GM12865 (cell line): ENCODE data around the gene EPGN.

Source experiments
- DNase-seq: peaks from one replicate; pipeline ENCODE4 v3.0.0; 2010; ENCODE audit warnings: low read depth
- H3K4me3 ChIP-seq: 2 replicates; pipeline ENCODE4 v1.5.1; 2011; ENCODE audit warnings: mild to moderate bottlenecking, low read depth, low read length, control low read depth
- TF ChIP-seq, protein P1 (sequence below): IDR thresholded peaks from 2 replicates; pipeline ENCODE4 v1.5.1; 2011; ENCODE audit warnings: low read length, control low read depth, low read depth, inconsistent platforms; ENCODE audit not compliant: insufficient read depth; ENCODE audit errors: missing control alignments

Gene EPGN

DNA sequence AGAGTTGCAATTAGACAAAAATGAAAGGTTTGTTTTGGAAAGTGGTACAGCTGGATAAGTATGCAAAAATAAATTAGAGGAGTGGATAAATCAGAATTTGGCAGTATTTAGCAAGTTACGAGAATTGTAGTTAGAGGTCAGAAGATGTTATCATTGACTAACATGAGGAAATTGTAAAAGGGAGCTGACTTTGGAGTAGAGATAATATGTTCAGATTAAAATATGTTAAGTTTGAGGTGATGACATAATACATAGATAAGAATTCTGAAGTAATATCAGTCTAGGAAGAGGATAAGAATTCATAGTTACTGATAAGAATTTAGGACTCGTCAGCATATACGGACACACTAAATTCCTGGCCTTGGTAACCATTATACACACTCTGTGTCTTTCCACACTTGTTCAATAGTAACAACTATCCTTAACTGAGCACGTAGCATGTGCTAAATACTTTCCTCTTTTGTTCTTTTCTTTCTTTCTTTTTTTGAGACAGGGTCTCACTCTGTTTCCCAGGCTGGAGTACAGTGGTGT is 4.1 kb upstream of the EPGN start:
- no peak overlapping the region for H3K4me3 ChIP-seq
- no peak for DNase-seq
- TF ChIP-seq, protein P1, sequence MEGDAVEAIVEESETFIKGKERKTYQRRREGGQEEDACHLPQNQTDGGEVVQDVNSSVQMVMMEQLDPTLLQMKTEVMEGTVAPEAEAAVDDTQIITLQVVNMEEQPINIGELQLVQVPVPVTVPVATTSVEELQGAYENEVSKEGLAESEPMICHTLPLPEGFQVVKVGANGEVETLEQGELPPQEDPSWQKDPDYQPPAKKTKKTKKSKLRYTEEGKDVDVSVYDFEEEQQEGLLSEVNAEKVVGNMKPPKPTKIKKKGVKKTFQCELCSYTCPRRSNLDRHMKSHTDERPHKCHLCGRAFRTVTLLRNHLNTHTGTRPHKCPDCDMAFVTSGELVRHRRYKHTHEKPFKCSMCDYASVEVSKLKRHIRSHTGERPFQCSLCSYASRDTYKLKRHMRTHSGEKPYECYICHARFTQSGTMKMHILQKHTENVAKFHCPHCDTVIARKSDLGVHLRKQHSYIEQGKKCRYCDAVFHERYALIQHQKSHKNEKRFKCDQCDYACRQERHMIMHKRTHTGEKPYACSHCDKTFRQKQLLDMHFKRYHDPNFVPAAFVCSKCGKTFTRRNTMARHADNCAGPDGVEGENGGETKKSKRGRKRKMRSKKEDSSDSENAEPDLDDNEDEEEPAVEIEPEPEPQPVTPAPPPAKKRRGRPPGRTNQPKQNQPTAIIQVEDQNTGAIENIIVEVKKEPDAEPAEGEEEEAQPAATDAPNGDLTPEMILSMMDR, result no peak

- TF ChIP-seq, protein P1, result no peak
- H3K4me3 ChIP-seq, result no peak overlapping the region
- no peak for DNase-seq
Measured at GRCh38 chr4:74305000-74305399, 3.3 kb upstream of the EPGN start.

DNA sequence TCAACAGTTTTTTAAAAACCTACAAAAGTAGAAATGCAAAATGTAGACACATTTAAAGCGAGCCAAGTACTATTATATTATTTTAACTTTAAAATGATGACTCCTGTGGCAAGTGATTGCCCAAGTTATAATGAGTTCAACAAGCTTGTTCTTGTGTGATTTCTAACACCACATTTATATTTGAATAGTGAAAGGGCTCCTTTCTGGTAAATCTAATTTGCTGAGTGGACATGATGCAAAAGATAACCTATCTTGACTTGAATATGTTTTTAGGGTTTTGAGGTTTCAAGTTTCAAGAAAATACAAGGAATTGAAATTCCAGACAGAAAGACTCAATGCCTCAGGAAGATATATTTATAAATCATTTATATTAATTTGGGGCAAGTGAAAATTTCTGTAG is 1.1 kb upstream of the EPGN start:
- no peak for DNase-seq
- TF ChIP-seq, protein P1, result no peak
- H3K4me3 ChIP-seq, result no peak overlapping the region

GRCh38 chr4:74309223-74309622 is 953 bp downstream of the EPGN start:
- no peak overlapping the region for H3K4me3 ChIP-seq
- DNase-seq, result no peak
- TF ChIP-seq, protein P1, result no peak

- TF ChIP-seq, protein P1, result peak; percentile 57
- DNase-seq, result peak; percentile 70
- H3K4me3 ChIP-seq, result no peak overlapping the region
Measured at GRCh38 chr4:74311696-74312313, 3.5 kb downstream of the EPGN start.

DNA sequence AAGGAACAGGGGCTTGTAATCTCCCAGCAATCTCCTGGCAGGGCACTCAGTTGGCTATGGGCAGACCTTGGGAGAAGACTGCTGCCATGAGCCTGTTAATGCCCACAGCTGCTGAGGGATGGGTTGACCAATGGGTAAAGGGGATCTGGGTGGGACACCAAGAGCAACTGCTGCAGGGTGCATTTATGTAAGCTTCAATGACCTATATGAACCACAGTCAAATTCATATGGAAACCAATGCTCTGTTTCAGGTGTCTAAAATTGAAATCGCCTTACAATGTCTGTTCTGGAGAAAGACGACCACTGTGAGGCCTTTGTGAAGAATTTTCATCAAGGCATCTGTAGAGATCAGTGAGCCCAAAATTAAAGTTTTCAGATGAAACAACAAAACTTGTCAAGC is 6.1 kb downstream of the EPGN start:
- TF ChIP-seq, protein P1, result no peak
- no peak overlapping the region for H3K4me3 ChIP-seq

DNA sequence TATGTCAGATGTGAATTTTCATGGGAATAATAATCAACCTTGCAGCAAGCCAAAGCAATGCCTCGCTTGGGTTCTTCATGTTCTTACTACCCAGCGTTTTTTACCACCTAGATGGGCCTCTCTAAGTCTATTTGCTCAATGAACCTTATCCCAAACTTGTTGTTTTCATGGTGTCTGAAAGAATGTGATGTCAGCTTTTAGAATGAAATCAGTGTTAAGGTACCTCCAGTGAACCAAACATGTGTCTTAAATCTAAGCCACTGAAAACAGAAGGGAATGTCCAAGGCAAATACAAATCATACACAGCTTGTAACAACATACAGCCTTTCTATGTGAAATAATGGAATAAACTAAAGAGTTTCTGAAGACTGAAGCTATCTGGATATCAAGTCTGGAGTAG is 6.7 kb downstream of the EPGN start:
- TF ChIP-seq, protein P1, result no peak
- no peak for DNase-seq
- no peak overlapping the region for H3K4me3 ChIP-seq

More for the DNA sequence above, 6.1 kb downstream of the EPGN start:
- DNase-seq, result no peak
